Measurements from ENCODE around the gene OR4D5. TPM values are rescaled to one million over a fixed set of nuclear protein-coding genes. Genes with fewer than 3 reads are reported as not detected.

OR4D5 gene
- not detected in 2 replicates for total RNA-seq

DNA sequence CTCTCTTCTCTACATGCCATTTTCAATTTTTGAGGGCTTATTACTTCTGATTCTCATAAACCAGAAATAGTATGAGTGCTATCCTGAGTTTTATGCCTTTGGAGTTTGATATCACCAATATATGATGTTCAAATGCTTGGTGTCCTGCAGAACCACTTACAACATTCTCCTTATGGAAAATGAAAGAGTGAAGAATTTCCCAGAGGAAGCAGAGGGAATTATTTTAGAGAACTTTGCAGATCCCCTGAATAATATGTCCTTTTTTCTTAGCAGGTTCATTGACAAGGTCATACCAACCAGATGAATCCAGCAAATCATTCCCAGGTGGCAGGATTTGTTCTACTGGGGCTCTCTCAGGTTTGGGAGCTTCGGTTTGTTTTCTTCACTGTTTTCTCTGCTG is at the start of gene OR4D5:
Gene OR4D5 (plus strand): TSS at position 301 of the 400 bp plus-strand sequence. CDS start 0 bp downstream, at position 301.

DNA sequence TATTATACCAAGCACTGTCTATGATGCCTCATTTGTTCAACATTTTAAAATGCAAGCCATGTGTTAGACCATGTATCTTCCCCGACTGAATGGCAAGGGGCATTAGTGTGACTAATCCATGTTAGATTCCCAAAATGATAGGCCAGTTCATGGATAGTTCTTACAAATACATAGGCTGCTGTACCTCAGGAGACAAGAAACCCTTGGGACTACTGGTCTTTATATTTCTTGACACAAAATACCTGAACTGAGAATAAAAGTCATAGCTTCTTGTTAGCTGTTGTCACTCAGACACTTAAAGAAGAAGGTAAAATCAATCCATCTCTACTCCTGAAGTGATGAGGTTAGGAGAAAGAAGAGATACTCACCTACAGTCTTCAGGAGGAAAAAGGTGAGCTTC is 37.5 kb upstream of the OR4D5 start, which contains the start of gene OR8D4:
Gene OR8D4 (plus strand): TSS at position 301 of the 400 bp plus-strand sequence. CDS start 4,265 bp downstream, outside the sequence.

DNA sequence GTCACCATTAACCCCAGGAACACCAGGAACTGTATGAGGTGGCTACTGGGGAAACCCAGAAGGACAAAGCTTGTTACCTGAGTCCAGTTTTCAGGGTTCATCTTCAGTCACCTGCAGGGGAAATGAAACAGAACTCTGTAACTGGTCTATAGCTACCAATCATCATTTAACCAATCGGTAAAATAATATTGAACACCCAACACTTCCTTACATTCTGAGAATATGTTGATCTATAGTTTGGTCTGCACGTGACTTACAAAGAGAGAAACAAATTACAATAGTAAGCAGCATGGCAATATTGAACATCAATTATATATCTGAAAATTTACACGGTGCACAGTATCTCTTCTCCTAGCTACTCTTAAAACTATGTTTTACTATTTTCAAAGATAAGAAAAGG is 4.3 kb downstream of the OR4D5 start, which contains the start of gene OR6T1:
Gene OR6T1 (minus strand): TSS at position 101 of the 400 bp plus-strand sequence. CDS start 0 bp downstream, at position 101.

DNA sequence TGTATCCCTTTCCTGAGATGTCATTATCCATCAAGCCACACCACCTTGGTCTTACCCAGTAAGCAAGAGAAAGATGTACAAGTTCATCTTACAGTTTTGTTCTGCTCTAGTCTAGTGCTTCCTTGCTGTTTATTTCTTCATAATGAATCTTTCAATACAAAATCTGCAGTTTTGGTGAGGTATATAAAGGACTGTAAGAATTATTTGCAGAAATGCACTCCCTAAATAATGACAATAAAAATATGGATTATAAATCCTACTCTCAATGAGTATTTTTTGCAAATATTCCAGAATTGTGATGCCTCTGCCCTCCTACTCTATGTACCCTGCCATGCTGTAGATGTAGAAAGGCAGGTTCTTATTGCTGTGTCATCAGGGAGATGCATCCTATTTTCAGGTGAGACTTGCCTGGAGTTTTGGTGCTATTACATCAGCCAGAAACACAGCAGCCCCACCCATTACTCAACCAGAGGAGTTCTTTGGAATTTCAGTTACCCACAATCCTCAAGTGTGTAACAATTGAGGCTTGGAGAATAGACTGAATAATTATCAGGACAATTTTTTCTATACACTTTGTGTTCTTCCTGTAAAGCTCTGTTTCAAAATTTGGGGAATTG is 38.4 kb downstream of the OR4D5 start, which contains the start of gene OR10S1:
Gene OR10S1 (minus strand): TSS at position 51 of the 617 bp plus-strand sequence. CDS start 117 bp downstream, outside the sequence.

Other genes starting within 250 kb of the OR4D5 start
- 4.7 and 5.2 TPM in 2 replicates for gene ZNF202, start 198.0 kb upstream of the OR4D5 start, total RNA-seq
- gene OR6X1, start 185.1 kb upstream of the OR4D5 start, total RNA-seq = not detected in 2 replicates
- gene OR6M1, start 133.3 kb upstream of the OR4D5 start, total RNA-seq = not detected in 2 replicates
- gene TMEM225, start 53.9 kb upstream of the OR4D5 start, total RNA-seq = not detected in 2 replicates
- gene OR8D4, start 37.5 kb upstream of the OR4D5 start, total RNA-seq = not detected in 2 replicates
- gene OR6T1, start 4.2 kb downstream of the OR4D5 start, total RNA-seq = not detected in 2 replicates
- gene OR10S1, start 38.2 kb downstream of the OR4D5 start, total RNA-seq = not detected in 2 replicates
- gene OR10G6, start 55.5 kb downstream of the OR4D5 start, total RNA-seq = not detected in 2 replicates
- gene OR10G4, start 73.4 kb downstream of the OR4D5 start, total RNA-seq = not detected in 2 replicates
- gene OR10G9, start 83.4 kb downstream of the OR4D5 start, total RNA-seq = not detected in 2 replicates
- gene OR10G8, start 87.2 kb downstream of the OR4D5 start, total RNA-seq = not detected in 2 replicates
- not detected in 2 replicates for gene OR10G7, start 101.7 kb downstream of the OR4D5 start, total RNA-seq
- gene VWA5A, start 175.8 kb downstream of the OR4D5 start, total RNA-seq = 21.0 and 23.5 TPM in 2 replicates
- not detected in 2 replicates for gene OR10D3, start 243.7 kb downstream of the OR4D5 start, total RNA-seq